NCI-H2107 (cell line): ENCODE data around the gene KRTAP12-4.
"Not testable (repeated sequence)": the region's sequence is repeated elsewhere in the genome, so short reads cannot be mapped to it uniquely, and the experiment has no call there.

Experiments used
- DNase-seq: peaks from one replicate; lab custom pipeline; 2025; lab: John Stamatoyannopoulos, UW

The KRTAP12-4 gene

GRCh38 chr21:44654576-44655175 is at the start of gene KRTAP12-4:
TSS of gene KRTAP12-4 (minus strand) at chr21:44654659. CDS start at chr21:44654614, 45 bp downstream.
- DNase-seq, result no peak

- no peak for DNase-seq
These were observed 49.5 kb upstream of the KRTAP12-4 start for GRCh38 chr21:44703731-44704635.

- DNase-seq, result peak; percentile 63
These were observed 48.7 kb upstream of the KRTAP12-4 start for GRCh38 chr21:44702973-44703730.

GRCh38 chr21:44702111-44702972 is 47.9 kb upstream of the KRTAP12-4 start:
- DNase-seq, result no peak

- DNase-seq, result no peak
These were observed 47.1 kb upstream of the KRTAP12-4 start for GRCh38 chr21:44701541-44701940.

- DNase-seq, result no peak
These were observed 46.6 kb upstream of the KRTAP12-4 start for GRCh38 chr21:44701023-44701400.

- no peak for DNase-seq
These were observed 45.9 kb upstream of the KRTAP12-4 start for GRCh38 chr21:44700101-44701022.

- DNase-seq, result no peak
These were observed 45.1 kb upstream of the KRTAP12-4 start for GRCh38 chr21:44699502-44700001.

- no peak for DNase-seq
These were observed 43.6 kb upstream of the KRTAP12-4 start for GRCh38 chr21:44697811-44698734.

- not testable (repeated sequence) for DNase-seq
These were observed 42.8 kb upstream of the KRTAP12-4 start, which contains the start of gene KRTAP10-12 for GRCh38 chr21:44697172-44697810. TSS of gene KRTAP10-12 (plus strand) at chr21:44697172. CDS start at chr21:44697202, 30 bp downstream.

- no peak for DNase-seq
These were observed 42.1 kb upstream of the KRTAP12-4 start for GRCh38 chr21:44696572-44696971.

- no peak for DNase-seq
These were observed 41.2 kb upstream of the KRTAP12-4 start for GRCh38 chr21:44695641-44696040.

- no peak for DNase-seq
These were observed 40.7 kb upstream of the KRTAP12-4 start for GRCh38 chr21:44695184-44695583.

GRCh38 chr21:44694776-44695175 is 40.3 kb upstream of the KRTAP12-4 start:
- DNase-seq, result no peak

GRCh38 chr21:44692798-44693512 is 38.5 kb upstream of the KRTAP12-4 start:
- DNase-seq, result no peak

GRCh38 chr21:44691686-44692085 is 37.2 kb upstream of the KRTAP12-4 start:
- no peak for DNase-seq

- not testable (repeated sequence) for DNase-seq
These were observed 35.3 kb upstream of the KRTAP12-4 start for GRCh38 chr21:44689740-44690139.

GRCh38 chr21:44687671-44688070 is 33.2 kb upstream of the KRTAP12-4 start:
- DNase-seq, result peak; percentile 82
